HepG2 (cell line): ENCODE results near the gene NF2. TPM values are rescaled to one million over a fixed set of nuclear protein-coding genes. Genes with fewer than 3 reads are reported as not detected.

Source experiments
- ARID2 ChIP-seq: sonication (generic); formaldehyde crosslinking; IDR thresholded peaks from 2 replicates; pipeline ENCODE4 v1.8.1; 2022; ENCODE audit warnings: mild to moderate bottlenecking, missing genetic modification reagents, borderline replicate concordance
- GRHL1 ChIP-seq: sonication (generic); formaldehyde crosslinking; conservative IDR thresholded peaks from 2 replicates; pipeline ENCODE4 v1.8.0; 2022; ENCODE audit warnings: missing genetic modification reagents
- KLF6 ChIP-seq: IDR thresholded peaks from 2 replicates; pipeline ENCODE4 v1.8.0; 2016; ENCODE audit warnings: missing biosample characterization, missing genetic modification reagents
- MAFF ChIP-seq: IDR thresholded peaks from 2 replicates; pipeline ENCODE4 v1.6.1; 2011; ENCODE audit warnings: low read depth, low read length, improper control_type of control experiment
- PBX3 ChIP-seq: sonication (generic); formaldehyde crosslinking; IDR thresholded peaks from 2 replicates; pipeline ENCODE4 v1.8.1; 2023; ENCODE audit warnings: missing genetic modification reagents, inconsistent platforms, borderline replicate concordance
- TFDP1 ChIP-seq: IDR thresholded peaks from 2 replicates; pipeline ENCODE4 v1.6.1; 2016; ENCODE audit warnings: missing compliant biosample characterization, missing genetic modification reagents, borderline replicate concordance
- ZGPAT ChIP-seq: IDR thresholded peaks from 2 replicates; pipeline ENCODE4 v1.6.1; 2016; ENCODE audit warnings: mild to moderate bottlenecking
- ZNF512 ChIP-seq: sonication (generic); formaldehyde crosslinking; IDR thresholded peaks from 2 replicates; pipeline ENCODE4 v1.4.0; 2020; ENCODE audit warnings: mild to moderate bottlenecking, missing genetic modification reagents
- ZNF512B ChIP-seq: sonication (generic); formaldehyde crosslinking; IDR thresholded peaks from 2 replicates; pipeline ENCODE4 v1.5.1; 2020; ENCODE audit warnings: missing genetic modification reagents, mild to moderate bottlenecking, borderline replicate concordance
- ZNF546 ChIP-seq: sonication (generic); formaldehyde crosslinking; conservative IDR thresholded peaks from 2 replicates; pipeline ENCODE4 v1.8.1; 2023; ENCODE audit warnings: mild to moderate bottlenecking, missing genetic modification reagents
- ZNF557 ChIP-seq: sonication (generic); formaldehyde crosslinking; IDR thresholded peaks from 2 replicates; pipeline ENCODE4 v1.4.0; 2020; ENCODE audit warnings: missing genetic modification reagents
- polyA plus RNA-seq, 8 experiments: library from polyadenylated mRNA; depleted of rRNA in 3 of 8; stranded (reverse) in 7 of 8; unstranded in 1 of 8; fragments of >200 nt; fragmentation: Illumina TruSeq in 4 of 8; extraction: Trizol in 4 of 8; gene quantifications; 2 replicates each; pipeline versions ENCODE4 v1.2.1 to v1.2.3, GENCODE V29; 2011 to 2016; ENCODE audit warnings: low read depth in 4 of 8, missing spikeins in 1 of 8, mixed read lengths in 1 of 8; ENCODE audit not compliant: insufficient read depth in 1 of 8
- total RNA-seq, 5 experiments: library from RNA; depleted of rRNA; stranded (reverse); fragments of >200 nt; fragmentation: Illumina TruSeq; extraction: Trizol; gene quantifications; 2 replicates each; pipeline ENCODE4 v1.2.3, GENCODE V29; 2016; ENCODE audit warnings: low read depth in 1 of 5

The NF2 gene
- total and polyA plus RNA-seq, 2 of the 13 experiments (the other 11 are each of a cell fraction or from before 2014, with no cell fraction given) = 9.3 to 33.3 TPM

GRCh38 chr22:29716814-29717545, 113.5 kb downstream of the NF2 start (continued):
- no peak for TF ChIP-seq PBX3
- peak; percentile 74; the same call in 1 of the 2 replicates for TF ChIP-seq ARID2
- no peak for TF ChIP-seq ZNF512 (CRISPR knock-in tag)
- no peak for TF ChIP-seq MAFF
- no peak for TF ChIP-seq TFDP1 (CRISPR knock-in tag)
- no peak for TF ChIP-seq GRHL1 (CRISPR knock-in tag)
- TF ChIP-seq ZNF512B (CRISPR knock-in tag) = no peak
- no peak; the same call in 1 of the 2 replicates for TF ChIP-seq ZNF557 (CRISPR knock-in tag)
- TF ChIP-seq ZGPAT (CRISPR knock-in tag) = peak; percentile 69; the same call in 1 of the 2 replicates
- TF ChIP-seq KLF6 = peak; percentile 99
- TF ChIP-seq ZNF546 (CRISPR knock-in tag) = 0 out of 2 replicates have a peak, but pooled peaks have one; percentile 51
